Rectal smooth muscle tissue (tissue), 1 donor: Measurements from ENCODE around the gene TACR1.

Source experiments
- H3K27ac ChIP-seq: one replicate; pipeline ENCODE4 v1.7.0; 2013; ENCODE audit warnings: low read depth, low read length, inconsistent platforms
- H3K27me3 ChIP-seq: one replicate; pipeline ENCODE4 v1.7.0; 2013; ENCODE audit warnings: low read length; ENCODE audit not compliant: control insufficient read depth, insufficient read depth
- H3K36me3 ChIP-seq: one replicate; pipeline ENCODE4 v1.7.0; 2013; ENCODE audit warnings: low read length; ENCODE audit not compliant: control insufficient read depth, insufficient read depth
- H3K4me1 ChIP-seq: one replicate; pipeline ENCODE4 v1.7.0; 2013; ENCODE audit warnings: low read length; ENCODE audit not compliant: control insufficient read depth, insufficient read depth
- H3K4me3 ChIP-seq: one replicate; pipeline ENCODE4 v1.7.0; 2013; ENCODE audit warnings: low read length
- H3K9ac ChIP-seq: one replicate; pipeline ENCODE4 v1.7.0; 2013; ENCODE audit warnings: low read length

TACR1 gene

DNA sequence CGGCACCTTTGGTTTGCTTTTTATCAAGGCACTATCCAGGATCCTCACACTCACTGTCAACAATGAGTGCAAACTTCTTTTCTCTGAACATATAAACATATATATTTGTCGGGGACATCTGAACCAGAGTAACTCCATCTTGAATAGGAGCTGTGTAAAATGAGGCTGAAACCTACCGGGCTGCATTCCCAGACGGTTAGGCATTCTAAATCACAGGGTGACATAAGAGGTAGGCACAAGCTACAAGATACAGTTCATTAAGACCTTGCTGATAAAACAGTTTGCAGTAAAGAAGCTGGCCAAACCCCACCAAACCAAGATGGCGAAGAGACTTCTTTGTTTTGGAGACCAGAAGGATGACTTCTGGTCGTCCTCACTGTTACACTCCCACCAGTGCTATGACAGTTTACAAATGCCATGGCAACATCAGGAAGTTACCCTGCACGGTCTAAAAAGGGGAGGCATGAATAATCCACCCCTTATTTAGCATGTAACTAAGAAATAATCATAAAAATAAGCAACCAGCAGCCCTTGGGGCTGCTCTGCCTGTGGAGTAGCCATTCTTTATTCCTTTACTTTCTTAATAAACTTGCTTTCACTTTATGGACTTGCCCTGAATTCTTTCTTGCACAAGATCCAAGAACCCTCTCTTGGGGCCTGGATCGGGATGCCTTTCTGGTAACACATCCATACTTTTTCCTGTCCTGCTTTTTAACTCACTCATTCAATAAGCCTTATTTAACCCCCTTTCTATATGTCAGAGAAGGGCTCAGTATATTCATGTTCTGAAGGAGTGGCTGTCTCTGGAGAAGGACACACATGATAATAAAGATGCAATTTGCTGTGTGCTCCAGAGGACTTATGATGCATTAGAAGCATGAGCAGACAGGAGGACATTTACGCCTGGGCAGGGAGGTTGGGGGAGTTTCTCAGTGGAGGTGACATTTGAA lies 65.4 kb downstream of the TACR1 start:
- no peak overlapping the region for H3K9ac ChIP-seq

DNA sequence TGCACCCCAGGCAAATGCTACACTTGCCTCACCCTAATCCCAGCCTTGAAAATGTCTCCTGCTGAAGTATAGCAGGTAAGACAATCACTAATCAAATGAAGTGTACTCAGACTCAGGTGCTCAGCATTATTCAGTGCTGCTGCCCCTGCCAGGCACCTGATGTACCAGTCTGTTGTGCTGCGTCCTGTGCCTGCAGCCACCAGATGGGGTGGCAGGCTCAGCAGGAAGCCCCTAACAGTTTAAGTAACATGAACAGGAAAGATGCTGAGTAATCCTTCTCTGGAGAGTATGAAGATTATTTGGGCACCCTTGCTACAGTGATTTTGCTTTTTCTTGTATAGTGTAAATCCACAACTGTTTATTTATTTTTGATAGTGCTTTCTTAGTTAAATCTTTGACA lies 69.1 kb downstream of the TACR1 start:
- H3K27ac ChIP-seq = no peak overlapping the region
- no peaks in the 10 kb centered on the region for H3K36me3 ChIP-seq
- no peak overlapping the region for H3K9ac ChIP-seq
- H3K27me3 ChIP-seq = no peaks in the 10 kb centered on the region
- no peak overlapping the region for H3K4me3 ChIP-seq
- H3K4me1 ChIP-seq = peaks cover 2% of the 10 kb centered on the region

More for the DNA sequence above, 65.4 kb downstream of the TACR1 start:
- no peaks in the 10 kb centered on the region for H3K36me3 ChIP-seq
- no peaks in the 10 kb centered on the region for H3K27me3 ChIP-seq
- no peak overlapping the region for H3K4me3 ChIP-seq
- H3K4me1 ChIP-seq = peaks cover 2% of the 10 kb centered on the region
- no peak overlapping the region for H3K27ac ChIP-seq

DNA sequence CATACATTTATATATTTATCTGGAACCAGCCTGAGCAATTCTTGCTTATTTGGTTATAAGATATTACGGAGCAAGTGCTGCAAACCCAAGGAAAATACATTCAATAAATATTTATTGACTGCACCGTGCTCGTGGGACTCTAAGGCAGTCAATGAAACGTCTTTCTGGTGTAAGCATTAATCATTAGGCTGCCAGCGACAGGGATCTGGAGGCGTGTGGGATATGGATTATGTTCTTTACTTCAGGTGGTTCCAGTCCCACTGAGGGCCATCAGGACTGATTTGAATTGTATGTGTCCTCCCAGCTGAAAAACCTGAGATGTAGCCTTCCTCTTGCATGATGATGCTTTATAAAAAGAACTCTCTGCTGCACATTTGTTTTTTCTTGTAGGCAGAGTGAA lies 75.4 kb downstream of the TACR1 start:
- H3K4me3 ChIP-seq = no peak overlapping the region
- H3K9ac ChIP-seq = no peak overlapping the region
- no peaks in the 10 kb centered on the region for H3K27me3 ChIP-seq
- H3K36me3 ChIP-seq = no peaks in the 10 kb centered on the region
- no peaks in the 10 kb centered on the region for H3K4me1 ChIP-seq
- H3K27ac ChIP-seq = no peak overlapping the region

- Histone ChIP-seq H3K27ac (no peak overlapping the region), H3K4me3 (no peak overlapping the region), H3K27me3 (no peaks in the 10 kb centered on the region), H3K4me1 (peaks cover 2% of the 10 kb centered on the region), H3K36me3 (no peaks in the 10 kb centered on the region), H3K9ac (no peak overlapping the region)
These were observed 86.0 kb downstream of the TACR1 start for GRCh38 chr2:75113231-75113869.

GRCh38 chr2:75108937-75109482 lies 90.3 kb downstream of the TACR1 start:
- Histone ChIP-seq H3K36me3 (no peaks in the 10 kb centered on the region), H3K9ac (no peak overlapping the region), H3K4me1 (peaks cover 2% of the 10 kb centered on the region), H3K27ac (no peak overlapping the region), H3K27me3 (no peaks in the 10 kb centered on the region), H3K4me3 (no peak overlapping the region)

- Histone ChIP-seq H3K4me3 (no peak overlapping the region), H3K27ac (no peak overlapping the region), H3K4me1 (no peaks in the 10 kb centered on the region), H3K9ac (no peak overlapping the region), H3K36me3 (no peaks in the 10 kb centered on the region), H3K27me3 (no peaks in the 10 kb centered on the region)
These were observed 97.3 kb downstream of the TACR1 start for GRCh38 chr2:75102011-75102410.

DNA sequence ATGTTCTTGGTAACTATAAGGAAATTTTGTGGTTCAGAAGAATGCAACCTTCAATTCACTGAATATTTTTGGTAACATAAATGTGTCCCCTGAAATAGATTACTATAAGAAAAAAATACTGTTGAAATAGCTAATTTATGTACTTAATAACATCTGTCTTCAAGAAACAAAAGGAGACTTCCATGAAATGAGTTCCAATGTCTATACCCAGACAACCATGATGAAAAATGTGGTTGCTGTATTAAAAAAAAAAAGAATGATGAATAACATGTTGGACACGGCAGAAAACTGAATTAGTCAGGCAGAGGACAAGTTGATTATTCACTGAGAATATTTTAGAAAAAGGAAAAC lies 98.5 kb downstream of the TACR1 start:
- Histone ChIP-seq H3K4me1 (no peaks in the 10 kb centered on the region), H3K4me3 (no peak overlapping the region), H3K36me3 (no peaks in the 10 kb centered on the region), H3K27me3 (no peaks in the 10 kb centered on the region), H3K27ac (no peak overlapping the region), H3K9ac (no peak overlapping the region)

- Histone ChIP-seq H3K27me3 (no peaks in the 10 kb centered on the region), H3K27ac (no peak overlapping the region), H3K4me3 (no peak overlapping the region), H3K9ac (no peak overlapping the region), H3K4me1 (no peaks in the 10 kb centered on the region), H3K36me3 (no peaks in the 10 kb centered on the region)
These were observed 99.1 kb downstream of the TACR1 start for GRCh38 chr2:75100011-75100800.

GRCh38 chr2:75099521-75099922 lies 99.8 kb downstream of the TACR1 start:
- H3K27ac ChIP-seq = no peak overlapping the region
- H3K4me3 ChIP-seq = no peak overlapping the region
- no peaks in the 10 kb centered on the region for H3K4me1 ChIP-seq
- no peak overlapping the region for H3K9ac ChIP-seq
- H3K36me3 ChIP-seq = no peaks in the 10 kb centered on the region
- no peaks in the 10 kb centered on the region for H3K27me3 ChIP-seq

GRCh38 chr2:75098856-75099255 lies 100.5 kb downstream of the TACR1 start:
- H3K27ac ChIP-seq = no peak overlapping the region
- no peaks in the 10 kb centered on the region for H3K27me3 ChIP-seq

GRCh38 chr2:75097831-75098230 lies 101.5 kb downstream of the TACR1 start:
- Histone ChIP-seq H3K9ac (no peak overlapping the region), H3K4me3 (no peak overlapping the region), H3K4me1 (no peaks in the 10 kb centered on the region), H3K27me3 (no peaks in the 10 kb centered on the region), H3K36me3 (no peaks in the 10 kb centered on the region), H3K27ac (no peak overlapping the region)

More at GRCh38 chr2:75098856-75099255, 100.5 kb downstream of the TACR1 start:
- no peaks in the 10 kb centered on the region for H3K4me1 ChIP-seq
- no peaks in the 10 kb centered on the region for H3K36me3 ChIP-seq
- no peak overlapping the region for H3K9ac ChIP-seq
- H3K4me3 ChIP-seq = no peak overlapping the region

- H3K27me3 ChIP-seq = no peaks in the 10 kb centered on the region
- no peak overlapping the region for H3K27ac ChIP-seq
- H3K4me1 ChIP-seq = no peaks in the 10 kb centered on the region
- no peaks in the 10 kb centered on the region for H3K36me3 ChIP-seq
- H3K9ac ChIP-seq = no peak overlapping the region
- H3K4me3 ChIP-seq = no peak overlapping the region
These were observed 104.9 kb downstream of the TACR1 start for GRCh38 chr2:75094405-75094804.
